EH (cell line): Measurements from ENCODE around the gene TCEAL9.
"Not testable (repeated sequence)": the region's sequence is repeated elsewhere in the genome, so short reads cannot be mapped to it uniquely, and the experiment has no call there.

Experiments used
- DNase-seq: peaks from one replicate; pipeline ENCODE4 v3.0.0-alpha.2; 2015; ENCODE audit warnings: low read depth

The TCEAL9 gene

GRCh38 chrX:103356130-103356798 lies at the start of gene TCEAL9:
TCEAL9 (plus strand) TSS chrX:103356506; CDS start chrX:103357685, 1,179 bp downstream.
- DNase-seq, result peak; percentile 80

GRCh38 chrX:103309860-103310554 lies 46.3 kb upstream of the TCEAL9 start:
- no peak for DNase-seq

- peak; percentile 7 for DNase-seq
Measured at GRCh38 chrX:103310555-103311398, 45.5 kb upstream of the TCEAL9 start, which contains the start of gene BEX2. BEX2 (minus strand) TSS chrX:103310990; CDS start chrX:103309976, 1,014 bp downstream.

- no peak for DNase-seq
Measured at GRCh38 chrX:103311399-103311780, 44.9 kb upstream of the TCEAL9 start.

- DNase-seq, result peak; percentile 47
Measured at GRCh38 chrX:103329991-103330390, 26.3 kb upstream of the TCEAL9 start, which contains the start of gene TCEAL7. TCEAL7 (plus strand) TSS chrX:103330239; CDS start chrX:103331404, 1,165 bp downstream.

- peak; percentile 1 for DNase-seq
Measured at GRCh38 chrX:103330681-103331288, 25.5 kb upstream of the TCEAL9 start.

GRCh38 chrX:103338663-103339062 lies 17.6 kb upstream of the TCEAL9 start:
- no peak for DNase-seq

GRCh38 chrX:103343105-103343504 lies 13.2 kb upstream of the TCEAL9 start:
- peak; percentile 52 for DNase-seq

GRCh38 chrX:103344606-103345005 lies 11.7 kb upstream of the TCEAL9 start:
- no peak for DNase-seq

GRCh38 chrX:103347682-103348397 lies 8.5 kb upstream of the TCEAL9 start:
- no peak for DNase-seq

GRCh38 chrX:103356858-103357257 lies 552 bp downstream of the TCEAL9 start:
- DNase-seq, result peak; percentile 23

GRCh38 chrX:103357871-103358270 lies 1.6 kb downstream of the TCEAL9 start:
- DNase-seq, result no peak

GRCh38 chrX:103359605-103360004 lies 3.3 kb downstream of the TCEAL9 start:
- not testable (repeated sequence) for DNase-seq

GRCh38 chrX:103360092-103360491 lies 3.8 kb downstream of the TCEAL9 start:
- DNase-seq, result no peak

- DNase-seq, result no peak
Measured at GRCh38 chrX:103360916-103361315, 4.6 kb downstream of the TCEAL9 start.

GRCh38 chrX:103361798-103362197 lies 5.5 kb downstream of the TCEAL9 start:
- DNase-seq, result no peak

- DNase-seq, result peak; percentile 72
Measured at GRCh38 chrX:103362474-103362873, 6.2 kb downstream of the TCEAL9 start.

GRCh38 chrX:103363046-103363445 lies 6.7 kb downstream of the TCEAL9 start:
- no peak for DNase-seq

GRCh38 chrX:103367502-103367901 lies 11.2 kb downstream of the TCEAL9 start:
- DNase-seq, result peak; percentile 62

- no peak for DNase-seq
Measured at GRCh38 chrX:103369479-103369878, 13.2 kb downstream of the TCEAL9 start.

GRCh38 chrX:103372886-103373285 lies 16.6 kb downstream of the TCEAL9 start:
- DNase-seq, result no peak
